ENCODE results near the gene ALOX15.

GRCh38 chr17:4596636-4597380, 44.7 kb downstream of the ALOX15 start:
- TF ChIP-seq CTCF (IDR thresholded peaks at IDR 0.05 in 2 of 3, conservative IDR thresholded peaks at IDR 0.05 in 1 of 3; ENCODE audit: control insufficient read depth in 2 of 3, extremely low read depth in 1 of 3, insufficient read depth in 1 of 3, low read depth in 3 of 3, low read length in 3 of 3), result no peak
- TF ChIP-seq ZBTB33 (IDR thresholded peaks at IDR 0.05), result no peak
- no peak for TF ChIP-seq POU2F2 (IDR thresholded peaks at IDR 0.05; ENCODE audit: borderline replicate concordance, low read depth, low read length)
- no peak for TF ChIP-seq ZNF687 (IDR thresholded peaks at IDR 0.05)
- no peak for TF ChIP-seq YY1 (IDR thresholded peaks at IDR 0.05; ENCODE audit: low read depth, low read length)
- no peak for TF ChIP-seq MYC (IDR thresholded peaks at IDR 0.05; ENCODE audit: insufficient read depth, insufficient read length, insufficient replicate concordance, low read length, severe bottlenecking)
